DMS79 (cell line): Measurements from ENCODE around the gene TOMM40.

ENCODE experiments used
- DNase-seq: peaks from one replicate; lab custom pipeline; 2025; lab: John Stamatoyannopoulos, UW

TOMM40 gene

DNA sequence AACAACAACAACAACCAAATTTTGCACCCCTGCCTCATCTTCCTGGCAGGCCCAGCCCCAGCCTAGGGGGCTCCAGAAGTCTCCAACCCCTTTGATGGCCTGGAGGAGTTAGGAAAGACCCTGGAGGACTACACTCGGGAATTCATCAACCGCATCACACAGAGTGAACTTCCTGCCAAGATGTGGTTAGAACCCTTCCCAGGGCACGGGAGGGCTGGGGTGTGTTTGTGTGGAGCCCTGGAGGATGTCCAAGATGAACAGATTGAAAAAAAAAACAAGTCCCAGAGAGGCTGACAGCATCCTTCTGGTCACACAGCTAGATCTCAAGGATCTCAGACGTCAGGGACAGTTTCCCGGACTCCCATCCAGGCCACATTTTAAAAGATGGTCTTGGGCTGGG is 36.7 kb downstream of the TOMM40 start:
- no peak for DNase-seq

DNA sequence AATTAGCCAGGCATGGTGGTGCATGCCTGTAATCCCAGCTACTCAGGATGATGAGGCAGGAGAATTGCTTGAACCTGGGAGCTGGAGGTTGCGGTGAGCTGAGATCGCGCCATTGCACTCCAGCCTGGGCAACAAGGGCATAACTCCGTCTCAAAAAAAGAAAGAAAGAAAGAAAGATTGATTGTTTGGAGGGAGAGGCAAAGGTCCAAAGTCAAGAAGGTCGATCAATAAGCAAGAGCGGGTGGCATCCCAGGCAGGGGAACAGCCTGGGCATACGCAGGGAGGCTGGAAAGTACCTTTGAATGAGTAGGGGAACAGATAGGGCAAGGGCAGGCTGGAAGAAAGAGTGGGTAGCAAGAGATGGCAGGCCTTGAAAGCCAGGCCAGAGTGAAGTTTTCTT is 39.0 kb downstream of the TOMM40 start:
- no peak for DNase-seq

- DNase-seq, result no peak
Observed at GRCh38 chr19:44931541-44931940, 40.5 kb downstream of the TOMM40 start.

GRCh38 chr19:44939668-44940067 is 48.6 kb downstream of the TOMM40 start:
- DNase-seq, result no peak

GRCh38 chr19:44942067-44942571 is 51.1 kb downstream of the TOMM40 start, which contains the start of gene APOC4:
TSS of gene APOC4 (plus strand) at chr19:44942237. CDS start at chr19:44942278, 41 bp downstream.
- DNase-seq, result no peak

DNA sequence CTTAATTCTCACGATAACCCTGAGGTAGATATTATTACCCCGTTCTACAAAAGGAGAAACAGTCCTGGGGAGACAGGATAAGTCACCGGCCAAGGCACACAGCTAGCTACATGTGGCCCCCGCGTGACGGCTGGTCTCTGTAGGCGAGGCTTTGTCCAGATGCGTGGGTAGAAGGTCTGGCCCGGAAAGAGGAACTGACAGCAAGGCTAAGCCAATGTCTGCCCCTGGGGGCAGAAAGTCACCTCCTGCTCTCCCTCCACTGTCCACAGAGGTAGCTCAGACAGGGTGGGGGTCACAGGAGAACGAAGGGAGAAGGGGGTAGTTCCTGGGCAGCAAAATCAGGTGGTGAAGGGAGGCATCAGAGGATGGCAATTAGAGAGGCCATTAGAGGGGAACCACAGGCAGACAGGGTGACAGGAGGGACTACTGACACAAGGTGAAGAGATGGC is 52.8 kb downstream of the TOMM40 start:
- DNase-seq, result no peak

DNA sequence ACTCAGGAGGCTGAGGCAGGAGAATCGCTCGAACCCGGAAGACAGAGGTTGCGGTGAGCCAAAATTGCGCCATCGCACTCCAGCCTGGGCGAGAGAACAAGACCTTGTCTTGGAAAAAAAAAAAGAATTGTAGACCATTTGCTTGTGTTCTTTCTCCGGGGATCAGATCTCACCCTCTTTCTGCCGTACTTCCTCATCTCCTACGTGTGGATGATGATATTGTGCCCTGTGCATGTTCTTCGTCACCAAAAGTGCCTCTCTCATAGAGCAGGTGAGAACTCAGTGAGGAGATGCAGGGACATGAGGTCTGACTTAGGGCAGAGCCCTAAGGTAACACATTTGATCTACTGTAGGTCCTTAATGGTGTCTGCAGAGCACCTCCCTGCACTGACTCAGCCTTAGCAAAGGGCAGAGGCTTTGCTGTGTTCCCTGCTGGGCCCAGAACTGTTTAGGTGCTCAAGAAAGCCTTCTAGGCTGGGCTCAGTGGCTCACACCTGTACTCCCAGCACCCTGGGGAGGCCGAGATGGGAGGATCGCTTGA is 56.1 kb downstream of the TOMM40 start:
- no peak for DNase-seq

DNA sequence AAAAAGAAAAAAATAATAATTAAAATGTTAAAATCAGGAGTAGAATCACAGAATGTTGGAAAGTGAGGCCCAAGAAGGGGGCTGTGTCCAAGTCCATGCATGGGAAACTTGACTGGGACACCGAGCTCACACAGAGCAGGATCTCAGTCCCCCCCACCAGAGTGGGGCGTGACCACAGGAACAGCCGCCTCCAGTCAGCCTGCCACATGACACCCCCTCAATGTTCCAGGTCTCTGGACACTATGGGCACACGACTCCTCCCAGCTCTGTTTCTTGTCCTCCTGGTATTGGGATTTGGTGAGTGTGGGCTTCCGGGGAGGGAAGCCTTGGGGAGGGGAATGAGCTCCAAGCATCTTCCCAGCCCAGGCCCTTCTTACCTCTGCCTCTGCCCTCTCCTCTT is 57.2 kb downstream of the TOMM40 start:
- no peak for DNase-seq

DNA sequence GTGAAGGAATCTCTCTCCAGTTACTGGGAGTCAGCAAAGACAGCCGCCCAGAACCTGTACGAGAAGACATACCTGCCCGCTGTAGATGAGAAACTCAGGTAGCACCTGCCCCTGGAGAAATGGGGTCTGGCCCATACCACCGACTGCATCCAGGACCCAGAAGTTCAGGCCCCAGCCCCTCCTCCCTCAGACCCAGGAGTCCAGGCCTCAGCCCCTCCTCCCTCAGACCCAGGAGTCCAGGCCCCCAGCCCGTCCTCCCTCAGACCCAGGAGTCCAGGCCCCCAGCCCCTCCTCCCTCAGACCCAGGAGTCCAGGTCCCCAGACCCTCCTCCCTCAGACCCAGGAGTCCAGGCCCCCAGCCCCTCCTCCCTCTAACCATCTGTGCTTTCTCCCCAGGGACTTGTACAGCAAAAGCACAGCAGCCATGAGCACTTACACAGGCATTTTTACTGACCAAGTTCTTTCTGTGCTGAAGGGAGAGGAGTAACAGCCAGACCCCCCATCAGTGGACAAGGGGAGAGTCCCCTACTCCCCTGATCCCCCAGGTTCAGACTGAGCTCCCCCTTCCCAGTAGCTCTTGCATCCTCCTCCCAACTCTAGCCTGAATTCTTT is 57.8 kb downstream of the TOMM40 start:
- no peak for DNase-seq

DNA sequence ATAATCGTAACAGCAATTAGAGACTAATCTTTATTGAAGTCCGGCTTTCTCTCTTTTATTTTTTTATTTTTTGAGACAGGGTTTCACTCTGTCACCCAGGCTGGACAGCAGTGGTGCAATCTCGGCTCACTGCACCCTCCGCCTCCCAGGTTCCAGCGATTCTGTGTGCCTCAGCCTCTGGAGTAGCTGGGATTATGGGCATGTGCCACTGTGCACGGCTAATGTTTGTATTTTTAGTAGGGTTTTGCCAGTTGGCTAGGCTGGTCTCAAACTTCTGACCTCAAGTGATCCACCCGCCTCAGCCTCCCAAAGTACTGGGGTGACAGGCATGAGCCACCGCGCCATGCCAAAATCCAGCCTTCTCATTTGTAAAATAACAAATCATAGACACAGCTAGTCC is 58.5 kb downstream of the TOMM40 start:
- DNase-seq, result no peak

- DNase-seq, result peak; percentile 25
Observed at GRCh38 chr19:44951179-44952159, 60.4 kb downstream of the TOMM40 start.
